Mesenchymal stem cell (in vitro differentiated cells and primary cell): Measurements from ENCODE around the gene ARID1B.

ENCODE experiments used
- DNase-seq: peaks from one replicate; pipeline ENCODE4 v3.0.0-alpha.2; 2013
- H2AFZ ChIP-seq: one replicate; pipeline ENCODE4 v1.6.1; 2013; ENCODE audit warnings: low read depth, mild to moderate bottlenecking, control low read depth, inconsistent platforms, low read length, moderate library complexity
- H2AK5ac ChIP-seq: 2 replicates; pipeline ENCODE4 v1.6.1; 2013; ENCODE audit warnings: low read length, moderate library complexity, mild to moderate bottlenecking, inconsistent platforms; ENCODE audit not compliant: severe bottlenecking
- H2BK120ac ChIP-seq: one replicate; pipeline ENCODE4 v1.6.1; 2013; ENCODE audit warnings: low read depth, mild to moderate bottlenecking, inconsistent platforms, low read length, moderate library complexity
- H2BK12ac ChIP-seq, 2 experiments: one replicate each; pipeline ENCODE4 v1.6.1; 2013; ENCODE audit warnings: inconsistent platforms in 2 of 2, low read length in 2 of 2, mild to moderate bottlenecking in 2 of 2, moderate library complexity in 2 of 2, control low read depth in 1 of 2
- H2BK15ac ChIP-seq: one replicate; pipeline ENCODE4 v1.6.1; 2013; ENCODE audit warnings: mild to moderate bottlenecking, low read depth, inconsistent platforms; ENCODE audit not compliant: poor library complexity, severe bottlenecking
- H2BK5ac ChIP-seq: 2 replicates; pipeline ENCODE4 v1.6.1; 2013; ENCODE audit warnings: low read depth, mild to moderate bottlenecking, low read length, control low read depth, inconsistent platforms; ENCODE audit not compliant: poor library complexity, severe bottlenecking
- H3K14ac ChIP-seq, 2 experiments: one replicate each; pipeline ENCODE4 v1.6.1; 2013; ENCODE audit warnings: inconsistent platforms in 2 of 2, low read length in 2 of 2, control low read depth in 1 of 2, mild to moderate bottlenecking in 1 of 2, moderate library complexity in 1 of 2
- H3K18ac ChIP-seq, 2 experiments: one replicate each; pipeline ENCODE4 v1.6.1; 2013; ENCODE audit warnings: inconsistent platforms in 2 of 2, low read length in 2 of 2, control low read depth in 1 of 2, low read depth in 1 of 2, mild to moderate bottlenecking in 1 of 2
- H3K23ac ChIP-seq, 2 experiments: one replicate each; pipeline ENCODE4 v1.6.1; 2013; ENCODE audit warnings: inconsistent platforms in 2 of 2, low read length in 2 of 2, mild to moderate bottlenecking in 2 of 2, moderate library complexity in 2 of 2, control low read depth in 1 of 2
- H3K27ac ChIP-seq: 2 replicates; pipeline ENCODE4 v1.5.1; 2013; ENCODE audit warnings: mild to moderate bottlenecking, moderate library complexity, low read length, control low read depth, inconsistent platforms; ENCODE audit not compliant: poor library complexity, severe bottlenecking
- H3K27me3 ChIP-seq, 2 experiments: 2 replicates each; pipeline versions ENCODE4 v1.6.1 to v1.7.0; 2013; ENCODE audit warnings: low read length in 2 of 2, mild to moderate bottlenecking in 2 of 2, moderate library complexity in 2 of 2, control low read depth in 1 of 2, inconsistent platforms in 1 of 2; ENCODE audit not compliant: control insufficient read depth in 1 of 2, insufficient read depth in 1 of 2
- H3K36me3 ChIP-seq, 2 experiments: 2 replicates each; pipeline versions ENCODE4 v1.6.1 to v1.7.0; 2013; ENCODE audit warnings: low read length in 2 of 2, control low read depth in 1 of 2, inconsistent platforms in 1 of 2, low read depth in 1 of 2, mild to moderate bottlenecking in 1 of 2; ENCODE audit not compliant: insufficient read depth in 2 of 2, control insufficient read depth in 1 of 2
- H3K4ac ChIP-seq, 2 experiments: one replicate each; pipeline ENCODE4 v1.6.1; 2013; ENCODE audit warnings: inconsistent platforms in 2 of 2, low read length in 2 of 2, mild to moderate bottlenecking in 2 of 2, moderate library complexity in 2 of 2, control low read depth in 1 of 2, low read depth in 1 of 2
- H3K4me1 ChIP-seq: 2 replicates; pipeline ENCODE4 v1.6.1; 2013; ENCODE audit warnings: low read depth, low read length, control low read depth; ENCODE audit not compliant: control insufficient read depth, insufficient read depth
- H3K4me2 ChIP-seq: 2 replicates; pipeline ENCODE4 v1.6.1; 2013; ENCODE audit warnings: low read length, mild to moderate bottlenecking, inconsistent platforms; ENCODE audit not compliant: poor library complexity, severe bottlenecking
- H3K4me3 ChIP-seq, 2 experiments: 2 replicates each; pipeline versions ENCODE4 v1.5.1 to v1.7.0; 2013; ENCODE audit warnings: low read length in 2 of 2, mild to moderate bottlenecking in 2 of 2, control low read depth in 1 of 2, low read depth in 1 of 2; ENCODE audit not compliant: insufficient read depth in 1 of 2
- H3K79me1 ChIP-seq: replicated peaks from 2 replicates; pipeline ENCODE4 v1.6.1; 2013; ENCODE audit warnings: mild to moderate bottlenecking, control low read depth, low read length, inconsistent platforms; ENCODE audit not compliant: poor library complexity, severe bottlenecking
- H3K9ac ChIP-seq: 2 replicates; pipeline ENCODE4 v1.7.0; 2013; ENCODE audit warnings: mild to moderate bottlenecking, low read length, moderate library complexity
- H3K9me3 ChIP-seq: 2 replicates; pipeline ENCODE4 v1.7.0; 2013; ENCODE audit warnings: mild to moderate bottlenecking, low read length; ENCODE audit not compliant: control insufficient read depth
- H4K8ac ChIP-seq: one replicate; pipeline ENCODE4 v1.6.1; 2013; ENCODE audit warnings: inconsistent platforms, mild to moderate bottlenecking, low read length, moderate library complexity
- H4K91ac ChIP-seq: one replicate; pipeline ENCODE4 v1.6.1; 2013; ENCODE audit warnings: mild to moderate bottlenecking, low read length, inconsistent platforms
- WGBS: methylation state at CpG from one replicate; pipeline ENCODE4 v1.1.7; 2013; ENCODE audit warnings: mixed read lengths; 5-methylcytosine and 5-hydroxymethylcytosine counted together

The ARID1B gene

DNA sequence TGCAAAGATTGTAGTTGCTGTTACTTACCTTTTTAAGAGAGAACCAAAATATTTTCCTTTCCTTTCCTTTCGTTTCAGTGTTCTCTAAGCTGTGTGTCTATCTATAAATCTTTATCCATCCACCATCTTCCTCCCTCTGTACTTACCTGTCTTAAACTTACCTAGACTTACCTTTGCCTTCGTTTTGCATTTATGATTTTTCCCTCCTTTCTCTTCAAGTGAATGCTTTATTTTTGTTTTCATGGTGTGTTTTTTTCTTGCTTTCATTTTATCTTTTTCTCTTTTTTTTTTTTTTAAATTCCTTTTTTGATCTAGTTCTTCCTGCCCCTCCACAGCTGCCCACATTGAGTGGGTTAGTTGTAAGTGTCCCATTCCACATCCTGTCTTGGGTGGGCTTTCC, 26.2 kb downstream of the ARID1B start:
- 95% methylated on average over 1 of the region's 2 CpGs for WGBS

DNA sequence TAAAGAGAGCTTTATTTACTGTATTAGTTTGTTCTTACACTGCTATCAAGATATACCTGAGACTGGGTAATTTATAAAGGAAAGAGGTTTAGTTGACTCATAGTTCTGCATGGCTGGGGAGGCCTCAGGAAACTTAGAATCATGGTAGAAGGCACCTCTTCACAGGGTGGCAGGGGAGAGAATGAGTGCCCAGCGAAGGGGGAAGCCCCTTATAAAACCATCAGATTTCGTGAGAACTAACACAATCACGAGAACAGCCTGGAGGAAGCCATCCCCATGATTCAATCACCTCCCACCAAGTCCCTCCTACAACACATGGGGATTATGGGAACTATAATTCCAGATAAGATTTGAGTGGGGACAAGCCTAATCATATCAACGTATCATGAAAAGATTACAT, 27.2 kb downstream of the ARID1B start:
- Histone ChIP-seq H3K23ac (no peak overlapping the region), H3K27ac (no peak overlapping the region), H2BK120ac (no peak overlapping the region), H2BK15ac (no peak overlapping the region), H4K91ac (no peak overlapping the region), H3K4me2 (no peak overlapping the region), H3K36me3 (peaks cover 0 to 3% of the 10 kb centered on the region in 2 experiments), H3K18ac (no peak overlapping the region), H2BK5ac (no peak overlapping the region), H3K4ac (no peak overlapping the region), H3K9me3 (no peaks in the 10 kb centered on the region), H2AK5ac (no peak overlapping the region), H3K9ac (no peak overlapping the region), H3K4me3 (no peak overlapping the region), H2BK12ac (no peak overlapping the region), H2AFZ (no peak overlapping the region), H3K27me3 (no peaks in the 10 kb centered on the region), H3K4me1 (peaks cover 1% of the 10 kb centered on the region), H3K14ac (no peak overlapping the region), H3K79me1 (peaks cover 11% of the 10 kb centered on the region), H4K8ac (no peak overlapping the region)
- WGBS: 100% methylated on average over 2 of the region's 4 CpGs
- no peak for DNase-seq

More for the DNA sequence above, 26.2 kb downstream of the ARID1B start:
- H3K9ac ChIP-seq: no peak overlapping the region
- H3K36me3 ChIP-seq: peaks cover 0 to 3% of the 10 kb centered on the region in 2 experiments
- H2BK12ac ChIP-seq: no peak overlapping the region
- H3K27me3 ChIP-seq: no peaks in the 10 kb centered on the region
- no peak overlapping the region for H2BK5ac ChIP-seq
- H3K18ac ChIP-seq: no peak overlapping the region
- H3K4me2 ChIP-seq: no peak overlapping the region
- no peak overlapping the region for H3K14ac ChIP-seq
- H3K9me3 ChIP-seq: no peaks in the 10 kb centered on the region
- H4K91ac ChIP-seq: no peak overlapping the region
- no peak for DNase-seq
- peaks cover 11% of the 10 kb centered on the region for H3K79me1 ChIP-seq
- no peak overlapping the region for H3K4me3 ChIP-seq
- H3K27ac ChIP-seq: no peak overlapping the region
- H3K4me1 ChIP-seq: peaks cover 1% of the 10 kb centered on the region
- H2BK15ac ChIP-seq: no peak overlapping the region
- H2BK120ac ChIP-seq: no peak overlapping the region
- no peak overlapping the region for H2AK5ac ChIP-seq
- H2AFZ ChIP-seq: no peak overlapping the region
- no peak overlapping the region for H3K23ac ChIP-seq
- H4K8ac ChIP-seq: no peak overlapping the region
- H3K4ac ChIP-seq: no peak overlapping the region

DNA sequence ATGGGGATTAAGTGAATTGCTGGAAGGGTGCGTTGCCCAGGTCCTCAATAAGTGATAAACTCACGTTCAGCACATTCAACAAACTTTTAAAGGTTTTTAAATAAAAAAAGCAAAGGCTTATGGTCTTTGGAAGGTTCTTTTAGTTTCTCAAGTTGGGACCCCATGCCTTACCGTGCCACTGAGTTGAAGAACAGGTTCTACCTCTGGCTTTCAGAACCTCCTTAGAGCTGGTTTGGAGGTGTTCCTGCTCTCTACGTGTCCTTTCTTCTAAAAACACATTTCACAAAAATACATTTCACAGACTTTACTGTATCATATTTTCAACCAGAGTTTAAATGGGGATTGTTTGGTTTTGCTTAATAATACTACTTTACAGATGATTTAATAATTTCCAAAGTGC, 29.0 kb downstream of the ARID1B start:
- H2AK5ac ChIP-seq: no peak overlapping the region
- H3K23ac ChIP-seq: no peak overlapping the region
- H2BK5ac ChIP-seq: no peak overlapping the region
- WGBS: 95% methylated on average over 1 of the region's 4 CpGs
- no peak overlapping the region for H3K27ac ChIP-seq
- H3K4me1 ChIP-seq: peaks cover 4% of the 10 kb centered on the region
- H2AFZ ChIP-seq: no peak overlapping the region
- no peak overlapping the region for H2BK12ac ChIP-seq
- H3K18ac ChIP-seq: no peak overlapping the region
- peaks cover 20% of the 10 kb centered on the region for H3K79me1 ChIP-seq
- DNase-seq: no peak
- H3K4ac ChIP-seq: no peak overlapping the region
- no peak overlapping the region for H3K4me2 ChIP-seq
- peaks cover 0 to 3% of the 10 kb centered on the region in 2 experiments for H3K36me3 ChIP-seq
- no peak overlapping the region for H4K91ac ChIP-seq
- no peak overlapping the region for H4K8ac ChIP-seq
- H3K9me3 ChIP-seq: no peaks in the 10 kb centered on the region
- H2BK15ac ChIP-seq: no peak overlapping the region
- H3K27me3 ChIP-seq: no peaks in the 10 kb centered on the region
- H3K9ac ChIP-seq: no peak overlapping the region
- H2BK120ac ChIP-seq: no peak overlapping the region
- H3K14ac ChIP-seq: no peak overlapping the region
- no peak overlapping the region for H3K4me3 ChIP-seq

DNA sequence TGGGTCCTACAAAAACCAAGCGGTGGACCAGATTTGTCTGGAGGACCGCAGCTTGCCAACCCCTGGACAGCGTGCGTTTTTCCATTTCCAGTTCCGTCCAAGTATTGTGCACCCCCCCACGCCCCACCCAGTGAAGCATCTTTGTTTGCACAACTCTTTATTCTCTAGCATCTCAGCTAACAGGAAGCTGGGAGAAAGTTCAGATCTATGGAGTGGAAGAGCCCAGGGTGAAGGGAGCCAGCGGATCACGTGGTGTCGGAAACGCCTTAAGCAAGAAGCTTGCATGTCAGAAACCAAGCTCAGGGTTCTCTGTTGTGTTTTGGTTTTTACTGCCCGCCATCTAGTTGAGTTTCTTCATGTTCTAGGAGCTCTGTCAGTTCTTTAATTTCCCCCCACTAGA, 29.9 kb downstream of the ARID1B start:
- no peak overlapping the region for H3K14ac ChIP-seq
- no peak for DNase-seq
- no peak overlapping the region for H2AFZ ChIP-seq
- no peak overlapping the region for H4K91ac ChIP-seq
- WGBS: 91% methylated on average over 10 of the region's 11 CpGs
- no peak overlapping the region for H3K18ac ChIP-seq
- H3K4ac ChIP-seq: no peak overlapping the region
- peak overlapping the region; percentile 21 for H3K9ac ChIP-seq
- H3K79me1 ChIP-seq: peaks cover 20% of the 10 kb centered on the region
- no peak overlapping the region for H4K8ac ChIP-seq
- no peak overlapping the region for H3K4me3 ChIP-seq
- H3K27ac ChIP-seq: no peak overlapping the region
- no peak overlapping the region for H3K23ac ChIP-seq
- no peak overlapping the region for H2BK5ac ChIP-seq
- H2AK5ac ChIP-seq: no peak overlapping the region
- peaks cover 0 to 3% of the 10 kb centered on the region in 2 experiments for H3K36me3 ChIP-seq
- H2BK120ac ChIP-seq: no peak overlapping the region
- no peaks in the 10 kb centered on the region for H3K27me3 ChIP-seq
- peaks cover 4% of the 10 kb centered on the region for H3K4me1 ChIP-seq
- no peak overlapping the region for H2BK12ac ChIP-seq
- no peak overlapping the region for H2BK15ac ChIP-seq
- no peaks in the 10 kb centered on the region for H3K9me3 ChIP-seq
- no peak overlapping the region for H3K4me2 ChIP-seq
